ENCODE measurements around the gene SEC16A.

SEC16A gene

DNA sequence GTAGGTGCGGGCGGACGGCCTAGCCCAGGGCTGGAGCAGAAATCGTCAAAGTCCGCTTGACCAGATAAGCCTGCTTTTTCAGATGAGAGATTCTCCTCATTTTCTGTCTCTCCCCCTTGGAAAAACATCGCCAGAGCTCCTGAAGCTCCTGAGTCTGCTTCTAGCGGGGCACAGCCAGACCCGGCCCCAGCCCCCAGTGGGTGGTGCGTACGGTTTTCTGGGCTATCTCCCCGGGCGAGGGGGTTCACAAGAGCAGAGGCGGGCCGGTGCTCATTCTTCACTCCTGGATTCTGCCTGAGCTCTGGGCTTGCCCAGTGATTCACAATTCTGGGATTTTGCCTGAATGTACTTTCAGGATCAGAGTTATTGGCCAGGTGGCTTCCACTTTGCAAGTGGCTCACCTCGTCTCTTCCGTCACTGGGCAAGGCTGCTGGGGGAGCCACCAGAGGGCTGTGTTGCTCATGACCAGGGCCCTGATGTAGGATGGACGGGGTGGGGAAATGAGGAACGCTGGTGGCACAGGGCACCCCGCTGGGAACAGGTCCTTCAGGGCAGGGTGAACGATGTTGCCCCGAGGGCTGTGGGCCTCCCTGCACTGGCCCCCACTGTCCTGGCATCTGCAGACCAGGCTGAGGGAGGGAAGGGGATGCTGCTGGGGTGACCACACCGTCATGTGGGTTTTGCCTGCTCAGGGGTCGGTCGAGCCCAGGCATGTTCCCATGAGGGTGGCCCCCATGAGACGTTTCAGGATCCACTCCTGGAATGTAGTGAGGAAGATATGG, 6.3 kb downstream of the SEC16A start:
- no peak for DNase-seq (ENCODE audit: low spot score)
- TF ChIP-seq, protein P1, sequence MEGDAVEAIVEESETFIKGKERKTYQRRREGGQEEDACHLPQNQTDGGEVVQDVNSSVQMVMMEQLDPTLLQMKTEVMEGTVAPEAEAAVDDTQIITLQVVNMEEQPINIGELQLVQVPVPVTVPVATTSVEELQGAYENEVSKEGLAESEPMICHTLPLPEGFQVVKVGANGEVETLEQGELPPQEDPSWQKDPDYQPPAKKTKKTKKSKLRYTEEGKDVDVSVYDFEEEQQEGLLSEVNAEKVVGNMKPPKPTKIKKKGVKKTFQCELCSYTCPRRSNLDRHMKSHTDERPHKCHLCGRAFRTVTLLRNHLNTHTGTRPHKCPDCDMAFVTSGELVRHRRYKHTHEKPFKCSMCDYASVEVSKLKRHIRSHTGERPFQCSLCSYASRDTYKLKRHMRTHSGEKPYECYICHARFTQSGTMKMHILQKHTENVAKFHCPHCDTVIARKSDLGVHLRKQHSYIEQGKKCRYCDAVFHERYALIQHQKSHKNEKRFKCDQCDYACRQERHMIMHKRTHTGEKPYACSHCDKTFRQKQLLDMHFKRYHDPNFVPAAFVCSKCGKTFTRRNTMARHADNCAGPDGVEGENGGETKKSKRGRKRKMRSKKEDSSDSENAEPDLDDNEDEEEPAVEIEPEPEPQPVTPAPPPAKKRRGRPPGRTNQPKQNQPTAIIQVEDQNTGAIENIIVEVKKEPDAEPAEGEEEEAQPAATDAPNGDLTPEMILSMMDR (IDR thresholded peaks at IDR 0.05; ENCODE audit: extremely low read depth, missing control alignments), result no peak

DNA sequence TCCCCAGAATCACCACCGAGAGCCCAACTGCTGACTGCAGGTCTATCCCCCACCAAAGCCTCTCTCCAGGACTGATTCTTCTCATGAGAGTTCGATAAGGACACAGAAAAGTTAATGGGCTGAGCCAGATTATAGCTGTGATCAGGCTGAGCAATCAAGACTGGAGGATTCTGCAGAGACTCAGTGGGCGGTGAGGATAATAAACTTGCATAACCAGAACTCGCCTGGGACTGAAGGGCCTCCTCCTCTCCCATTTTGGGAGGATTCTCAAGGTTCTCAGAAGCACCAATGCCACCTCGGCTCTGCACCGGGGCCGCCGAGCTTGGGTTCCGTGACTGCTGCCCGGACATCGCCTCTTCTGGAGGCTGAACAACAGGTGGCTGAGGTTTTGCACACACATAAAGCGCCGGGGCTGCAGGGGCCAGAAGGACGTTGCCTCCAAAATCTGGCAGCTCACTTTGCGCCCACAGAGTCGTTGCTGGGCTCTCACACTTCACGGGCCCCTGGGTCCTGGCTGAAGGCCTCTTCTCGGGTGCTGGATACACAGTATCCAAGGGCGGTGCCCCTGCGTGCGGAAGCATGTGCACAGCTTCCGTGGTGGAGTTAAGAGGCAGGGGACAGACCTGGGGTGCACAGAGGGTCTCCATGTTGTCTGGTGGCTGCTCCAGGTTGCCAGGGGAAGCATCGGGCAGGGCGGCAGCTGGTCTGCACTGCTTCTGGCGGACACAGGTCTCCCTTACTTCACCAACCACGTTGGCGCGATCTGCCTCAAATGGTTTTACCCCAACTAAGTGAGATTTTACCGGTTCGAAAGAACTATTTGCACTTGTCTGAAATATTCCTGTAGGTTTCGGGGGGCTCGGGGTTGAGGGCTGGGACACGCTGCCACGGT, 7.6 kb downstream of the SEC16A start:
- DNase-seq (ENCODE audit: low spot score), result no peak
- TF ChIP-seq, protein P1 (IDR thresholded peaks at IDR 0.05; ENCODE audit: extremely low read depth, missing control alignments), result no peak

DNA sequence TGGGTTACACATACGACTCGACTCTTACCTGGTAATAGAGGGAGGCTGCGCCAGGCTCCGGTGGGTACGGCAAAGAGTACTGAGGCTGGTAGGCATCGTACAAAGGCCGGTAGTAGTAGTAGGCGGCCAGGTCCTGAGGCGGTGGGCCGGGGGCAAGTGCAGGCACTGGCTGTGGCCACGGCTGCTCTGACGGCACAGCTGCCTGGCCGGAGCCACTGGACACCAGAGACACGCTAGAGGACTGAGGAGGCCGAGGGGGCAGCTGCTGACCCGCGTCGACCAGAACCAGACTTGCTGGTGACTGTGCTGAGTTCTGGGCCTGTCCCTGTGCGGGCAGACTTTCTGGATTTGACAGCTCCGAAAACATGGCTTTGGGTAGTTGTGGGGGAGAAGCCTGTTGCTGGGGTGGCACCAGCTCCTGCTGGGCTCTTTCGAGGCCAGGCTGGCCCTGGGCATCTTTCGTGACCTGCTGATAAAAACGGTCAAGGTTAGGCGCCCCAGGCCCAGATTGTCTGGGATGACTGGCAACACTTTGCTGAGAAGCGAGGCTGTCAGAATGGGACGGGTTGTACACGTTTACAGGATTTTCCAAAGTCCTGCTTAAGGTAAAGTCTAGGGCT, 8.7 kb downstream of the SEC16A start:
- TF ChIP-seq, protein P1 (IDR thresholded peaks at IDR 0.05; ENCODE audit: extremely low read depth, missing control alignments), result no peak
- no peak for DNase-seq (ENCODE audit: low spot score)

DNA sequence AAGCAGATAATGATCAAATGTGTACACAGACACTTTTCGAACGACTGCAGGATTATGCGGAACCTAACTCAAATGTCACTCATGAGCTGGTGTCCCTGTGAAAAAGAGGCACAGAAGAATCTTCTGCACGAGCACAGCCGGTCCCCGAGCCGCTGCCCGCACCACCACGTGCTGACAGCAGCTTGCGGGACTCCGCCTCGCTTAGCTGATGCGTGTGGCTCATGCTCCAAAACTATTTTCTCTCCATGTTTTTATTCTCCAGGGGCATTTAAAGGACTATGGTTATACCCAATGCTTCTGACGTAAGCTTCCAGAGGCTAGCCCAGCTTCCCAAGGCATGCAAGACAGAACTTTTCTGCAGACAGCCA, 9.5 kb downstream of the SEC16A start:
- TF ChIP-seq, protein P1 (IDR thresholded peaks at IDR 0.05; ENCODE audit: extremely low read depth, missing control alignments), result no peak

DNA sequence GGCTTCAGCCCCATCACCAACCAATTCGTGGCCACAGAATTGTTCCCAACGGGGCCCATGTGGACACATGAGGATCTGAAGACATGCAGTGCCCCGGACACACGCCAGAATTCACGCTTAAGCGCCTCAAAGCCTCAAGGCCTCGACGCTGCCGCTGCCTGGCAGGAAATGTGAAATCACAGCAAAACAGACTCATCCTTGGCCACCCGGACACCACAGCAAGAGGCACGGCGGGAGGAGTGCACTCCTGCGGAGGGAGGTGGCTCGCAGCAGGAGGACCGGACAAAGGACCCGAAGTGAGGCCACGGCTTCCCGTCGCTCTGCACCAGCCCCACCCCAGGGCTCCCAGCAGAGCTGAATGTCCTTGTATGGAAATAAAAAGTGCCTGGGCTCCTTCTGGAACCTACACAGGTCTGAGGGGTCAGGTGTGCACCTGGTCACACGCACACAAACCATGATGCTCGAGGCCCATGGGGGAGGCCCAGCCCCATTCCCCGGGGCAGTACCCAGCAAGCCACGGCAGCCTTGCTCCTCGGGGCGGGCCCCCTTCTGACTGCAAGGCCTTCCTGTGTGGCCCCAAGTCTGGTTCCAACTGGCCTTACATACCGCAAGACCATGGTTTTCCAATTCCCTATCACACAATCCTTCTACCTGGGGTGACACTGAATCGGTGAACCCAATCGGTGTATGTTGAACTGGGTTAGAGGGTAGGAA, 10.0 kb downstream of the SEC16A start:
- TF ChIP-seq, protein P1 (IDR thresholded peaks at IDR 0.05; ENCODE audit: extremely low read depth, missing control alignments), result no peak
- DNase-seq (ENCODE audit: low spot score), result no peak

More for the DNA sequence above, 9.5 kb downstream of the SEC16A start:
- DNase-seq (ENCODE audit: low spot score), result no peak

DNA sequence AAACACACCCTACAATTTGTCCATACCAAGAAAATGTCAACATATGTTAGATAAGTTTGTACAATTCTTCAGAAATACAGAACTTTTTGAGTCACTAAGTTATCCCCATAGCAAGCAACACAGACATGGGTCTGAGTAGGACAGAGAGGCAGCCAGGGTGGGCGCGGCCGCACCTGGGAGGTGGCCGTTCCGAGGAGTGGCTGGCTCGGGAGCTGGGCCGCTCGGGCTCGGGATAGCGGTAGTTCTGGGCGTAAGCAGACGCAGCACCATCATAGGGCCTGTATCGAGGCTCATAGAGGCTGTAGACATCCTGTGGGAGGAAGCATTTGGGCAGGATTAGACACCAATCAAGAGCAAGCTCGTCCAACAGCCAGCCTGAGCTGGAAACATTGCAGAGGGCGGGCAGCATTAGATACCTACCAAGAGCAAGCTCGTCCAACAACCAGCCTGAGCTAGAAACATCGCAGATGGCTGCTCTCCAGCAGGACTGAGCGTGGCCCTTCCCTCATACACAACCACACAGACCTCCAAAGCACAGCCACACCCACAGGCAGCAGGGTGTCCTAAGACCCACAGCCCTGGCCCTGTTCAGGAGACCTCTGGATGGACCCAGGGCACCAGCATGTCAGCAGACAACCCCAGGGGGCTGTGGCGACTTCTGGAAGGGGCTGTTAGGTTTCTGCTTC, 10.9 kb downstream of the SEC16A start:
- no peak for DNase-seq (ENCODE audit: low spot score)
- TF ChIP-seq, protein P1 (IDR thresholded peaks at IDR 0.05; ENCODE audit: extremely low read depth, missing control alignments), result no peak

Measured in GM20000 (cell line).